HepG2 (cell line): ENCODE results near the gene LRRC25. TPM values are rescaled to one million over a fixed set of nuclear protein-coding genes. Genes with fewer than 3 reads are reported as not detected.

Source experiments
- GPN1 ChIP-seq: sonication (generic); formaldehyde crosslinking; IDR thresholded peaks from 2 replicates; pipeline ENCODE4 v1.5.1; 2020; ENCODE audit warnings: missing genetic modification reagents, borderline replicate concordance
- IKZF4 ChIP-seq: sonication (generic); formaldehyde crosslinking; IDR thresholded peaks from 2 replicates; pipeline ENCODE4 v1.5.1; 2020; ENCODE audit warnings: borderline replicate concordance, mild to moderate bottlenecking, low read depth, missing genetic modification reagents; ENCODE audit errors: not compliant biosample characterization
- PHF21A ChIP-seq: sonication (generic); formaldehyde crosslinking; IDR thresholded peaks from 2 replicates; pipeline ENCODE4 v1.5.0; 2020; ENCODE audit warnings: mild to moderate bottlenecking, missing genetic modification reagents
- REPIN1 ChIP-seq: sonication (generic); formaldehyde crosslinking; IDR thresholded peaks from 2 replicates; pipeline ENCODE4 v1.8.0; 2022; ENCODE audit warnings: missing genetic modification reagents, low read depth, mild to moderate bottlenecking, borderline replicate concordance
- SAFB2 ChIP-seq: sonication (generic); formaldehyde crosslinking; IDR thresholded peaks from 2 replicates; pipeline ENCODE4 v1.5.1; 2020; ENCODE audit warnings: missing genetic modification reagents, low read depth, mild to moderate bottlenecking, borderline replicate concordance
- SMAD3 ChIP-seq: sonication (generic); formaldehyde crosslinking; IDR thresholded peaks from 2 replicates; pipeline ENCODE4 v1.4.0; 2020; ENCODE audit warnings: missing genetic modification reagents
- SP5 ChIP-seq: IDR thresholded peaks from 2 replicates; pipeline ENCODE4 v1.6.1; 2016; ENCODE audit warnings: low read depth, borderline replicate concordance
- SRY ChIP-seq: sonication (generic); formaldehyde crosslinking; IDR thresholded peaks from 2 replicates; pipeline ENCODE4 v1.8.0; 2022; ENCODE audit warnings: mild to moderate bottlenecking, missing genetic modification reagents
- TEAD3 ChIP-seq: optimal IDR thresholded peaks from 2 replicates; pipeline ENCODE3; 2016; ENCODE audit warnings: borderline replicate concordance
- ZKSCAN8 ChIP-seq: IDR thresholded peaks from 2 replicates; pipeline ENCODE4 v1.6.1; 2016; ENCODE audit warnings: borderline replicate concordance, missing genetic modification reagents, missing compliant biosample characterization
- polyA plus RNA-seq, 8 experiments: library from polyadenylated mRNA; depleted of rRNA in 3 of 8; stranded (reverse) in 7 of 8; unstranded in 1 of 8; fragments of >200 nt; fragmentation: Illumina TruSeq in 4 of 8; extraction: Trizol in 4 of 8; gene quantifications; 2 replicates each; pipeline versions ENCODE4 v1.2.1 to v1.2.3, GENCODE V29; 2011 to 2016; ENCODE audit warnings: low read depth in 4 of 8, missing spikeins in 1 of 8, mixed read lengths in 1 of 8; ENCODE audit not compliant: insufficient read depth in 1 of 8
- total RNA-seq, 5 experiments: library from RNA; depleted of rRNA; stranded (reverse); fragments of >200 nt; fragmentation: Illumina TruSeq; extraction: Trizol; gene quantifications; 2 replicates each; pipeline ENCODE4 v1.2.3, GENCODE V29; 2016; ENCODE audit warnings: low read depth in 1 of 5
- TF ChIP-seq, protein P1 (sequence below): IDR thresholded peaks from 2 replicates; pipeline ENCODE4 v1.6.1; 2016; ENCODE audit warnings: missing compliant biosample characterization, missing genetic modification reagents, borderline replicate concordance
- TF ChIP-seq, protein P2 (sequence below): sonication (generic); formaldehyde crosslinking; IDR thresholded peaks from 2 replicates; pipeline ENCODE4 v1.4.0; 2020; ENCODE audit warnings: missing genetic modification reagents
- TF ChIP-seq, protein P3 (sequence below): sonication (generic); formaldehyde crosslinking; IDR thresholded peaks from 2 replicates; pipeline ENCODE4 v1.5.0; 2020; ENCODE audit warnings: missing genetic modification reagents, mild to moderate bottlenecking, borderline replicate concordance
- TF ChIP-seq, protein P4 (sequence below): sonication (generic); formaldehyde crosslinking; IDR thresholded peaks from 2 replicates; pipeline ENCODE4 v1.9.0; 2021; ENCODE audit warnings: missing genetic modification reagents, borderline replicate concordance
- TF ChIP-seq, protein P5 (sequence below): sonication (generic); formaldehyde crosslinking; conservative IDR thresholded peaks from 2 replicates; pipeline ENCODE4 v1.4.0; 2020; ENCODE audit warnings: mild to moderate bottlenecking, missing genetic modification reagents, moderate library complexity

Gene LRRC25
- total and polyA plus RNA-seq, 2 of the 13 experiments (the other 11 are each of a cell fraction or from before 2014, with no cell fraction given), result 0.13 to 0.53 TPM

DNA sequence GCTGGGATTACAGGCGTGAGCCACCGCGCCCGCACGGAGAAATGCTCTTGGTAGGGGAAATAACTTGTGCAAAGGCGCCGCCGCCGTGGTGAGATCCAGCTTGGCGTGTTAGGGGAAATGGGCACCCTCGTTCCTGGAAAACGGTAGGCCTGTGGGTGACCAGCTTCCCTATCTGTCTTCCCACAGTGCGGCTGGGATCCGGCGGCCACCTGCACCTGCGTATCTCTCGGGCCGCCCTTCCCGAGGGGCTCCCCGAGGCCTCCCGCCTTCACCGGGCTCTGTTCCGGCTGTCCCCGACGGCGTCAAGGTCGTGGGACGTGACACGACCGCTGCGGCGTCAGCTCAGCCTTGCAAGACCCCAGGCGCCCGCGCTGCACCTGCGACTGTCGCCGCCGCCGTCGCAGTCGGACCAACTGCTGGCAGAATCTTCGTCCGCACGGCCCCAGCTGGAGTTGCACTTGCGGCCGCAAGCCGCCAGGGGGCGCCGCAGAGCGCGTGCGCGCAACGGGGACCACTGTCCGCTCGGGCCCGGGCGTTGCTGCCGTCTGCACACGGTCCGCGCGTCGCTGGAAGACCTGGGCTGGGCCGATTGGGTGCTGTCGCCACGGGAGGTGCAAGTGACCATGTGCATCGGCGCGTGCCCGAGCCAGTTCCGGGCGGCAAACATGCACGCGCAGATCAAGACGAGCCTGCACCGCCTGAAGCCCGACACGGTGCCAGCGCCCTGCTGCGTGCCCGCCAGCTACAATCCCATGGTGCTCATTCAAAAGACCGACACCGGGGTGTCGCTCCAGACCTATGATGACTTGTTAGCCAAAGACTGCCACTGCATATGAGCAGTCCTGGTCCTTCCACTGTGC is 9.1 kb downstream of the LRRC25 start (continued):
- TF ChIP-seq, protein P1, sequence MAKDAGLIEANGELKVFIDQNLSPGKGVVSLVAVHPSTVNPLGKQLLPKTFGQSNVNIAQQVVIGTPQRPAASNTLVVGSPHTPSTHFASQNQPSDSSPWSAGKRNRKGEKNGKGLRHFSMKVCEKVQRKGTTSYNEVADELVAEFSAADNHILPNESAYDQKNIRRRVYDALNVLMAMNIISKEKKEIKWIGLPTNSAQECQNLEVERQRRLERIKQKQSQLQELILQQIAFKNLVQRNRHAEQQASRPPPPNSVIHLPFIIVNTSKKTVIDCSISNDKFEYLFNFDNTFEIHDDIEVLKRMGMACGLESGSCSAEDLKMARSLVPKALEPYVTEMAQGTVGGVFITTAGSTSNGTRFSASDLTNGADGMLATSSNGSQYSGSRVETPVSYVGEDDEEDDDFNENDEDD (CRISPR knock-in tag), result peak; percentile 37; the same call in 1 of the 2 replicates
- TF ChIP-seq REPIN1 (peak; percentile 93), SP5 (CRISPR knock-in tag) (peak; percentile 24; the same call in 1 of the 2 replicates), SAFB2 (CRISPR knock-in tag) (peak; percentile 79), IKZF4 (CRISPR knock-in tag) (peak; percentile 86), GPN1 (peak; percentile 53; the same call in 1 of the 2 replicates), PHF21A (CRISPR knock-in tag) (peak; percentile 85), TEAD3 (CRISPR knock-in tag) (peak; percentile 7), ZKSCAN8 (CRISPR knock-in tag) (peak; percentile 64), SRY (CRISPR knock-in tag) (peak; percentile 48; the same call in 1 of the 2 replicates), SMAD3 (CRISPR knock-in tag) (no peak)
- TF ChIP-seq, protein P2, sequence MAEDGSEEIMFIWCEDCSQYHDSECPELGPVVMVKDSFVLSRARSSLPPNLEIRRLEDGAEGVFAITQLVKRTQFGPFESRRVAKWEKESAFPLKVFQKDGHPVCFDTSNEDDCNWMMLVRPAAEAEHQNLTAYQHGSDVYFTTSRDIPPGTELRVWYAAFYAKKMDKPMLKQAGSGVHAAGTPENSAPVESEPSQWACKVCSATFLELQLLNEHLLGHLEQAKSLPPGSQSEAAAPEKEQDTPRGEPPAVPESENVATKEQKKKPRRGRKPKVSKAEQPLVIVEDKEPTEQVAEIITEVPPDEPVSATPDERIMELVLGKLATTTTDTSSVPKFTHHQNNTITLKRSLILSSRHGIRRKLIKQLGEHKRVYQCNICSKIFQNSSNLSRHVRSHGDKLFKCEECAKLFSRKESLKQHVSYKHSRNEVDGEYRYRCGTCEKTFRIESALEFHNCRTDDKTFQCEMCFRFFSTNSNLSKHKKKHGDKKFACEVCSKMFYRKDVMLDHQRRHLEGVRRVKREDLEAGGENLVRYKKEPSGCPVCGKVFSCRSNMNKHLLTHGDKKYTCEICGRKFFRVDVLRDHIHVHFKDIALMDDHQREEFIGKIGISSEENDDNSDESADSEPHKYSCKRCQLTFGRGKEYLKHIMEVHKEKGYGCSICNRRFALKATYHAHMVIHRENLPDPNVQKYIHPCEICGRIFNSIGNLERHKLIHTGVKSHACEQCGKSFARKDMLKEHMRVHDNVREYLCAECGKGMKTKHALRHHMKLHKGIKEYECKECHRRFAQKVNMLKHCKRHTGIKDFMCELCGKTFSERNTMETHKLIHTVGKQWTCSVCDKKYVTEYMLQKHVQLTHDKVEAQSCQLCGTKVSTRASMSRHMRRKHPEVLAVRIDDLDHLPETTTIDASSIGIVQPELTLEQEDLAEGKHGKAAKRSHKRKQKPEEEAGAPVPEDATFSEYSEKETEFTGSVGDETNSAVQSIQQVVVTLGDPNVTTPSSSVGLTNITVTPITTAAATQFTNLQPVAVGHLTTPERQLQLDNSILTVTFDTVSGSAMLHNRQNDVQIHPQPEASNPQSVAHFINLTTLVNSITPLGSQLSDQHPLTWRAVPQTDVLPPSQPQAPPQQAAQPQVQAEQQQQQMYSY, result peak; percentile 58
- TF ChIP-seq, protein P3, sequence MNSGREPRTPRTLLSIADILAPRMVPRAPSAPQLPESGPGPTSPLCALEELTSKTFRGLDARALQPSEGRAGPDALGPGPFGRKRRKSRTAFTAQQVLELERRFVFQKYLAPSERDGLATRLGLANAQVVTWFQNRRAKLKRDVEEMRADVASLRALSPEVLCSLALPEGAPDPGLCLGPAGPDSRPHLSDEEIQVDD (CRISPR knock-in tag), result peak; percentile 56; the same call in 1 of the 2 replicates
- TF ChIP-seq, protein P4, sequence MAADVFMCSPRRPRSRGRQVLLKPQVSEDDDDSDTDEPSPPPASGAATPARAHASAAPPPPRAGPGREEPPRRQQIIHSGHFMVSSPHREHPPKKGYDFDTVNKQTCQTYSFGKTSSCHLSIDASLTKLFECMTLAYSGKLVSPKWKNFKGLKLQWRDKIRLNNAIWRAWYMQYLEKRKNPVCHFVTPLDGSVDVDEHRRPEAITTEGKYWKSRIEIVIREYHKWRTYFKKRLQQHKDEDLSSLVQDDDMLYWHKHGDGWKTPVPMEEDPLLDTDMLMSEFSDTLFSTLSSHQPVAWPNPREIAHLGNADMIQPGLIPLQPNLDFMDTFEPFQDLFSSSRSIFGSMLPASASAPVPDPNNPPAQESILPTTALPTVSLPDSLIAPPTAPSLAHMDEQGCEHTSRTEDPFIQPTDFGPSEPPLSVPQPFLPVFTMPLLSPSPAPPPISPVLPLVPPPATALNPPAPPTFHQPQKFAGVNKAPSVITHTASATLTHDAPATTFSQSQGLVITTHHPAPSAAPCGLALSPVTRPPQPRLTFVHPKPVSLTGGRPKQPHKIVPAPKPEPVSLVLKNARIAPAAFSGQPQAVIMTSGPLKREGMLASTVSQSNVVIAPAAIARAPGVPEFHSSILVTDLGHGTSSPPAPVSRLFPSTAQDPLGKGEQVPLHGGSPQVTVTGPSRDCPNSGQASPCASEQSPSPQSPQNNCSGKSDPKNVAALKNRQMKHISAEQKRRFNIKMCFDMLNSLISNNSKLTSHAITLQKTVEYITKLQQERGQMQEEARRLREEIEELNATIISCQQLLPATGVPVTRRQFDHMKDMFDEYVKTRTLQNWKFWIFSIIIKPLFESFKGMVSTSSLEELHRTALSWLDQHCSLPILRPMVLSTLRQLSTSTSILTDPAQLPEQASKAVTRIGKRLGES (CRISPR knock-in tag), result peak; percentile 19; the same call in 1 of the 2 replicates
- TF ChIP-seq, protein P5, sequence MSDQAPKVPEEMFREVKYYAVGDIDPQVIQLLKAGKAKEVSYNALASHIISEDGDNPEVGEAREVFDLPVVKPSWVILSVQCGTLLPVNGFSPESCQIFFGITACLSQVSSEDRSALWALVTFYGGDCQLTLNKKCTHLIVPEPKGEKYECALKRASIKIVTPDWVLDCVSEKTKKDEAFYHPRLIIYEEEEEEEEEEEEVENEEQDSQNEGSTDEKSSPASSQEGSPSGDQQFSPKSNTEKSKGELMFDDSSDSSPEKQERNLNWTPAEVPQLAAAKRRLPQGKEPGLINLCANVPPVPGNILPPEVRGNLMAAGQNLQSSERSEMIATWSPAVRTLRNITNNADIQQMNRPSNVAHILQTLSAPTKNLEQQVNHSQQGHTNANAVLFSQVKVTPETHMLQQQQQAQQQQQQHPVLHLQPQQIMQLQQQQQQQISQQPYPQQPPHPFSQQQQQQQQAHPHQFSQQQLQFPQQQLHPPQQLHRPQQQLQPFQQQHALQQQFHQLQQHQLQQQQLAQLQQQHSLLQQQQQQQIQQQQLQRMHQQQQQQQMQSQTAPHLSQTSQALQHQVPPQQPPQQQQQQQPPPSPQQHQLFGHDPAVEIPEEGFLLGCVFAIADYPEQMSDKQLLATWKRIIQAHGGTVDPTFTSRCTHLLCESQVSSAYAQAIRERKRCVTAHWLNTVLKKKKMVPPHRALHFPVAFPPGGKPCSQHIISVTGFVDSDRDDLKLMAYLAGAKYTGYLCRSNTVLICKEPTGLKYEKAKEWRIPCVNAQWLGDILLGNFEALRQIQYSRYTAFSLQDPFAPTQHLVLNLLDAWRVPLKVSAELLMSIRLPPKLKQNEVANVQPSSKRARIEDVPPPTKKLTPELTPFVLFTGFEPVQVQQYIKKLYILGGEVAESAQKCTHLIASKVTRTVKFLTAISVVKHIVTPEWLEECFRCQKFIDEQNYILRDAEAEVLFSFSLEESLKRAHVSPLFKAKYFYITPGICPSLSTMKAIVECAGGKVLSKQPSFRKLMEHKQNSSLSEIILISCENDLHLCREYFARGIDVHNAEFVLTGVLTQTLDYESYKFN, result peak; percentile 48
